ENCODE results near the gene CYP3A4.
"Not testable (repeated sequence)": the region's sequence is repeated elsewhere in the genome, so short reads cannot be mapped to it uniquely, and the experiment has no call there.

Gene CYP3A4

GRCh38 chr7:99752356-99752755 is 31.6 kb downstream of the CYP3A4 start:
- no peak for DNase-seq (ENCODE audit: low read depth, low spot score)

- DNase-seq (ENCODE audit: low read depth, low spot score): not testable (repeated sequence)
Measured at GRCh38 chr7:99751322-99752052, 32.5 kb downstream of the CYP3A4 start.

DNA sequence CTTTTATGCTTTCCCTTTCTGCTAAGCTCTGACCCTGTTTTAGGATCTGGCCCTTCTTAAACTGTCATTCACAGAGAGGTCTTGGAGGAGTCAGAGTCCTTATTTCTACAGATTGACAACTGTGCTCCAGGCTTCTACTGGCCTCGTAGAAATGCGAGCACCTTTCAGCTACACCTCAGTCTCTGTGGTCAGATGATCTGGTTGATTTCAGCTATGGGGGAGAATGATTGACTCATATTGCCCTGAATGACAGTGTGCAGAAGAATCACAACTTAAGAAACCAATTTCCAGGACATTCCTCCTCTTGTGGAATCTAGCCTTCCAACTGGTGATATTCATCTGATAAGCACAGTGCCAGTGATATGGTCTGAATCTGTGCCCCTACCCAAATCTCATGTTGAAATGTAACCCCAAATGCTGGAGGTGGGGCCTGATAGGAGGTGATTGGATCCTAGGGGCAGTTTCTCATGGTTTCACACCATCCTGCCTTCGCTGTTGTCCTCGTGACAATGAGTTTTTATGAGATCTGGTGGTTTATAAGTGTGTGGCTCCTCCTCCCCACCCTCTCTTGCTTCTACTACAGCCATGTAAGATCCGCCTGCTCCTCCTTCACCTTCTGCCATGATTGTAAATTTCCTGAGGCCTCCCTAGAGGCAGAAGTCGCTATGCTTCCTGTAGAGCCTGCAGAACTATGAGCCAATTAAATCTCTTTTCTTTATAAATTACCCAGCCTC is 35.0 kb downstream of the CYP3A4 start:
- no peak for DNase-seq (ENCODE audit: low read depth, low spot score)

DNA sequence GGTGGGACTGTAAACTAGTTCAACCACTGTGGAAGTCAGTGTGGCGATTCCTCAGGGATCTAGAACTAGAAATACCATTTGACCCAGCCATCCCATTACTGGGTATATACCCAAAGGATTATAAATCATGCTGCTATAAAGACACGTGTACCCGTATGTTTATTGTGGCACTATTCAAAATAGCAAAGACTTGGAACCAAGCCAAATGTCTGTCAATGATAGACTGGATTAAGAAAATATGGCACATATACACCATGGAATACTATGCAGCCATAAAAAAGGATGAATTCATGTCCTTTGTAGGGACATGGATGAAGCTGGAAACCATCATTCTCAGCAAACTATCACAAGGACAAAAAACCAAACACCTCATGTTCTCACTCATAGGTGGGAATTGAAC is 37.1 kb downstream of the CYP3A4 start:
- DNase-seq (ENCODE audit: low read depth, low spot score): not testable (repeated sequence)

GRCh38 chr7:99745395-99745794 is 38.6 kb downstream of the CYP3A4 start:
- DNase-seq (ENCODE audit: low read depth, low spot score): not testable (repeated sequence)

- no peak for DNase-seq (ENCODE audit: low read depth, low spot score)
Measured at GRCh38 chr7:99742737-99743394, 41.1 kb downstream of the CYP3A4 start.

GRCh38 chr7:99741441-99741795 is 42.6 kb downstream of the CYP3A4 start:
- DNase-seq (ENCODE audit: low read depth, low spot score): no peak

DNA sequence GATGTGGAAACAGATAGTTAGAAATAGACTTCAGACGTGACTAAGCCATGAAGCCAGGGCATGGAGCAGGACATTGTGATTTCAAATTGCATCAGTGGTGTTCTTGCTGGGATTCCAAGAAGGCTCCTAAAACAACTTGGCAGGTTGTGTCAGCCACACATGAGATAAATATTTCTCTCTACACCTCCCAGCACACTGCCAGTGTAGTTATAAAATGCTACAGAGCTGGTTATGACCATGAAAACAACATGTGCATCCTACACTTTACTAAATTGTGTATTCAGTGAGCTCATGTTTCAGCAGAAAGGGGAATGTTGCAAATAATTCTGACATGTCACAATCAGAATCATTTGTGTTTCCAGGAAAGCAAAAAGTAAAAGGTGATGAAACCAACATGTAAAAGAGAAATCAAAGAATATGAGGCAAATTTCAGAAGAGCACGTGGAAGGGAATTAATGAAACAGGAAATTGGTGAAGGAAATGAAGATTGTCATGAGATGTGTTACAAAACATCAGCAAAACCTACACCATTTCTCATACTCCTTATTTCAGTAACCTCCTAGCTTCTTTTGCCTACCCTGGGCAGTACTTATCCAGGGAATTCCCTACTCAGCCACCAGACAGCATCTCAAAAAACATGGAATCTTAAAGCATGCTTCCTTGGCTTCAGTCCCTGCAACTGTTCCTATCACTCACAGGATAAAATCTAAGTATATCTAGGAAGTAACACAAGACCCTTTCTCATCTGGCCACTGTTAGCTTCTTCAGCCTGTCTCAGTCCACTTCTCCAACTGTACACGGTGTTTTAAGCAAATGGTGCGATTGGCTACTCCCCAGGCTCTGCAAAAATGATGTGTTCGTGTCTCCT is 43.2 kb downstream of the CYP3A4 start:
- no peak for DNase-seq (ENCODE audit: low read depth, low spot score)

- no peak for DNase-seq (ENCODE audit: low read depth, low spot score)
Measured at GRCh38 chr7:99739699-99740572, 44.0 kb downstream of the CYP3A4 start.

DNA sequence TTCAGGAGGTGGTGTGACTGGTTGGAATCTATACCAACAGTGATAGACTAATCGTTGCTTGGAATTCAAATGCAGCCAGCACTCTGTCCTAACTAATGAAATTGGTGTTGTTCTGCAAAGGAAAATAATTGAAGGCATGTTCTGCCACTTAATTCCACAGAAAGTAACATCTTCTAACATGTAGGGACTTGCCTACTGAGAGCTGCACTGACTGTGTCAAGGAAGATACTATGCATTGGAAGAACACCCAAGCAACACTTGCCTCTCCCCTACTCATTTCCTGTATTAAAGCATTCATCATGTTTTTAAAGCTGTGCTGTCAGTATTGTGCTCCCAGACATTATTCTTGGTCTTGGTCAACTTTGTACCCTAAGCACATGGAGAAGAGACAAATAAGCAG is 46.3 kb downstream of the CYP3A4 start:
- DNase-seq (ENCODE audit: low read depth, low spot score): no peak

- DNase-seq (ENCODE audit: low read depth, low spot score): not testable (repeated sequence)
Measured at GRCh38 chr7:99736667-99737066, 47.3 kb downstream of the CYP3A4 start.

DNA sequence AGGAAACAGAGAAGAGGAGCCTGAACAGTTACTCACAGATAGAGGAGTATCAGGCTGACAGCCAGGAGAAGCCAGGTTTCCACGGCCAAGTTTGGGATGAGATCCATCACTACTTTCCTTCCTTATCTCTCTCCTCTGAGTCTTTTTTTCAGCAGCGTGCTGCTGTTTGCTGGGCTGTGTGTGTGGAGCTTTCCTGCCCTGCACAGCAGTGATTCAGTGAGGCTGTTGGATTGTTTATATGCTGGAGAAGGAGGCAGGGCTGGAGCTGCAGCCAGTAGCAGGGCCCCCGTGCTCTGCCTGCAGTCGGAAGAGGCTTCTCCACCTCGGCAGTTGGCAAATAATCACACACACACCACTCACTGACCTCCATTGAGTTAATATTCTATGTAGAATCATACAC is 49.0 kb downstream of the CYP3A4 start, which contains the start of gene CYP3A7:
TSS of gene CYP3A7 (minus strand) at position 210 of the 400 bp plus-strand sequence. CDS start at position 107, 103 bp downstream.
- no peak for DNase-seq (ENCODE audit: low read depth, low spot score)

GRCh38 chr7:99733448-99733847 is 50.5 kb downstream of the CYP3A4 start:
- no peak for DNase-seq (ENCODE audit: low read depth, low spot score)

- no peak for DNase-seq (ENCODE audit: low read depth, low spot score)
Measured at GRCh38 chr7:99733003-99733402, 51.0 kb downstream of the CYP3A4 start.

- DNase-seq (ENCODE audit: low read depth, low spot score): no peak
Measured at GRCh38 chr7:99731638-99732374, 52.2 kb downstream of the CYP3A4 start.

- no peak for DNase-seq (ENCODE audit: low read depth, low spot score)
Measured at GRCh38 chr7:99730992-99731391, 53.0 kb downstream of the CYP3A4 start.

- no peak for DNase-seq (ENCODE audit: low read depth, low spot score)
Measured at GRCh38 chr7:99730238-99730810, 53.7 kb downstream of the CYP3A4 start.

GRCh38 chr7:99729486-99730237 is 54.3 kb downstream of the CYP3A4 start:
- DNase-seq (ENCODE audit: low read depth, low spot score): no peak

DNA sequence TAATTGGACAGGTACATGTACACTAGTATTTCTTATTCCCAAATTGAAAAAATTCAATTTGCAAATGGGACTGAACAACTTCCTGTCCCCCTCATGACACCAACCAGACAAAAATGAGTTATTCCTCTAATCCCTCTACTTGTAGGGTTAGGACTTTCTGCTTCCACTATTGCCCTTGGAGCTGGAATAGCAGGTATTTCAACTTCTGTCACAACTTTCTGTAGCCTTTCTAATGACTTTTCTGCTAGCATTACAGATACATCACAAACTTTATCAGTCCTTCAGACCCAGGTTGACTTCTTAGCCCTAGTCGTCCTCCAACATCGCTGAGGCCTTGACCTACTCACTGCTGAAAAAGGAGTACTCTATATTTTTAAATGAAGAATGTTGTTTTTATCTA is 55.4 kb downstream of the CYP3A4 start:
- DNase-seq (ENCODE audit: low read depth, low spot score): no peak

All from brain pericyte (primary cell).